Gastrocnemius medialis (tissue), 4 donors: ENCODE results near the gene PRPS2.

Experiments used
- CTCF ChIP-seq, 5 experiments: fragments of 450-650 bp in 3 of 5; fragments of 200-600 bp in 2 of 5; sonication (generic) in 2 of 5; IDR thresholded peaks in 4 of 5; conservative IDR thresholded peaks in 1 of 5; 1 replicate in 4 of 5; 2 replicates in 1 of 5; pipeline ENCODE4 v1.5.1; 2016 to 2019; ENCODE audit warnings: antibody characterized with exemption in 5 of 5, mild to moderate bottlenecking in 3 of 5, moderate library complexity in 3 of 5
- POLR2A ChIP-seq, 2 donors: fragments of 450-650 bp; IDR thresholded peaks; one replicate each; pipeline ENCODE4 v1.6.1; 2017; ENCODE audit warnings: antibody characterized with exemption in 2 of 2, mild to moderate bottlenecking in 2 of 2, moderate library complexity in 2 of 2

GRCh38 chrX:12802741-12803140 lies 11.5 kb downstream of the PRPS2 start:
- TF ChIP-seq CTCF (IDR thresholded peaks at IDR 0.05 in 4 of 5, conservative IDR thresholded peaks at IDR 0.05 in 1 of 5) (no peak), POLR2A (IDR thresholded peaks at IDR 0.05) (no peak)
